Heart left ventricle (tissue), 16 donors: ENCODE data around the gene SLC38A10. TPM values are rescaled to one million over a fixed set of nuclear protein-coding genes. Genes with fewer than 3 reads are reported as not detected.

Experiments
- ATAC-seq, 4 donors: fragments of 200-7000 bp; cut with Tn5 transposase; one replicate each; pipeline ENCODE4 v1.9.1; 2020 to 2022; ENCODE audit warnings: moderate library complexity in 4 of 4, mild to moderate bottlenecking in 3 of 4, moderate number of reproducible peaks in 1 of 4
- DNase-seq, 5 donors: peaks; one replicate each; pipeline ENCODE4 v3.0.0-alpha.2; 2020
- H3K27ac ChIP-seq, 12 donors: fragments of 200-600 bp; sonication (generic) in 4 of 12; one replicate each; pipeline versions ENCODE4 v1.5.0 to v1.8.0; 2016 to 2022; ENCODE audit warnings: mild to moderate bottlenecking in 2 of 12
- H3K27me3 ChIP-seq, 9 donors: fragments of 200-600 bp; sonication (generic) in 2 of 9; one replicate each; pipeline versions ENCODE4 v1.5.1 to v1.8.0; 2016 to 2022; ENCODE audit warnings: mild to moderate bottlenecking in 3 of 9
- H3K36me3 ChIP-seq, 9 donors: fragments of 200-600 bp; sonication (generic) in 2 of 9; one replicate each; pipeline versions ENCODE4 v1.5.0 to v1.8.0; 2018 to 2022; ENCODE audit warnings: mild to moderate bottlenecking in 2 of 9
- H3K4me1 ChIP-seq, 12 donors: fragments of 200-600 bp; sonication (generic) in 4 of 12; one replicate each; pipeline versions ENCODE4 v1.5.0 to v1.8.0; 2016 to 2022; ENCODE audit warnings: mild to moderate bottlenecking in 3 of 12
- H3K4me3 ChIP-seq, 12 donors: fragments of 200-600 bp; sonication (generic) in 4 of 12; one replicate each; pipeline versions ENCODE4 v1.5.0 to v1.8.0; 2017 to 2022; ENCODE audit warnings: mild to moderate bottlenecking in 9 of 12, moderate library complexity in 4 of 12
- H3K9me3 ChIP-seq, 12 donors: fragments of 200-600 bp; sonication (generic) in 4 of 12; one replicate each; pipeline versions ENCODE4 v1.5.0 to v1.8.0; 2016 to 2022; ENCODE audit warnings: mild to moderate bottlenecking in 1 of 12
- CTCF ChIP-seq, 12 donors: fragments of 200-600 bp; sonication (generic) in 4 of 12; IDR thresholded peaks; one replicate each; pipeline versions ENCODE4 v1.5.0 to v1.8.0; 2018 to 2022; ENCODE audit warnings: antibody characterized with exemption in 12 of 12, mild to moderate bottlenecking in 5 of 12
- POLR2A ChIP-seq, 2 donors: fragments of 450-650 bp; IDR thresholded peaks; one replicate each; pipeline ENCODE4 v1.6.1; 2017; ENCODE audit warnings: antibody characterized with exemption in 2 of 2, mild to moderate bottlenecking in 2 of 2, moderate library complexity in 2 of 2
- WGBS, 4 donors: extraction: QIAGEN DNeasy Blood & Tissue Kit in 2 of 4; methylation state at CpG; one replicate each; pipeline versions ENCODE4 v1.1.5 to v1.1.7; 2013 to 2018; 5-methylcytosine and 5-hydroxymethylcytosine counted together
- intact Hi-C, 10 donors: fragments of 100-400 bp; cut with DNase I; formaldehyde crosslinking; loops; one replicate each; pipeline versions ENCODE4 v1.11.1 to v1.14.2; 2022
- polyA plus RNA-seq, 2 donors: library from polyadenylated mRNA; stranded (reverse); fragments of 200-250 nt; gene quantifications; one replicate each; pipeline ENCODE4 v1.2.3, GENCODE V29; 2013
- total RNA-seq, 9 donors: library from RNA; depleted of rRNA in 2 of 9; stranded (reverse); fragments of >200 nt in 2 of 9; fragmentation: NEBNext Ultra II Directional in 3 of 9; extraction: Animal tissue kit (Norgen Biotek cat#: 25700) in 3 of 9; gene quantifications; one replicate each; pipeline versions ENCODE4 v1.1.0 to v1.2.4, GENCODE V29; 2016 to 2023
- donor health status: ischemic (EF 13 %, LVEDD 7.1; RV severe dilation, severe dysfunction).
- donor health status: healthy with polysubstance abuse.
- donor health status: DM: no; HTN: yes; CAD: no.
- donor health status: DM: no; HTN: no; CAD: no.
- donor health status: ischemic (EF 25% LVEDD 6.9; RV normal size, moderate dysfunction).
- donor health status: ischemic (EF 25% LVEDD 5.7; RV mildly dilated, moderate dysfunction).
- donor health status: healthy.
- donor health status: DM: yes; HTN: yes; CAD: no.
- donor health status: ischemic (EF 35%, LVEDD 5.7; RV mildly dilated, moderate dysfunction).
- donor health status: nonischemic (EF 11% LVEDD 7.7; RV severe dilation, severe dysfunction).
- donor health status: DM: yes; HTN: yes; CAD: no.
- donor health status: PGD.
- donor health status: ischemic (EF 29% LVEDD 5.4; RV normal size, mild dysfunction).
- donor health status: nonischemic (EF 23%, LVEDD 6.1; RV moderate dilation, normal function).

Gene SLC38A10
- total and polyA plus RNA-seq, 11 donors, result 27.4 to 67.7 (median 46.7) TPM

GRCh38 chr17:81250286-81251093 lies 44.6 kb downstream of the SLC38A10 start:
- peaks cover 3 to 18% (median 10%) of the 10 kb centered on the region in 12 donors for H3K4me1 ChIP-seq
- no peaks in the 10 kb centered on the region for H3K9me3 ChIP-seq
- no peak overlapping the region for H3K4me3 ChIP-seq
- DNase-seq (peak in 2 of 5 donors; percentile 26 to 49), ATAC-seq (no peak)
- H3K36me3 ChIP-seq, result peaks cover 0 to 56% (median 20%) of the 10 kb centered on the region in 9 donors
- no peak overlapping the region for H3K27ac ChIP-seq
- intact Hi-C loops, result loop anchor here (5.0 to 10.0 kb wide), 5 partner anchors 42 to 354 kb away; no protein-coding TSS in a partner anchor
- 89 to 94% (median 93%) methylated on average over 19 to 31 of the region's 31 CpGs for WGBS, 4 donors
- H3K27me3 ChIP-seq, result no peaks in the 10 kb centered on the region
- no peak for TF ChIP-seq POLR2A (IDR thresholded peaks at IDR 0.05)
- no peak for TF ChIP-seq CTCF (IDR thresholded peaks at IDR 0.05)

- Histone ChIP-seq H3K4me1 (peaks cover 0 to 12% (median under 1%) of the 10 kb centered on the region in 12 donors), H3K9me3 (no peaks in the 10 kb centered on the region), H3K27me3 (no peaks in the 10 kb centered on the region), H3K4me3 (no peak overlapping the region), H3K36me3 (peaks cover 0 to 64% (median 20%) of the 10 kb centered on the region in 9 donors), H3K27ac (no peak overlapping the region)
- TF ChIP-seq CTCF (IDR thresholded peaks at IDR 0.05) (no peak), POLR2A (IDR thresholded peaks at IDR 0.05) (no peak)
- DNase-seq, result peak in 2 of 5 donors; percentile 13 to 50
- 85 to 93% (median 92%) methylated on average over 14 to 15 of the region's 15 CpGs for WGBS, 4 donors
- intact Hi-C loops, result loop anchor here (5.0 to 10.0 kb wide), 6 partner anchors 43 to 355 kb away; partner anchors contain the start of gene BAIAP2 (in 1 of the 10)
- ATAC-seq, result no peak
Measured at GRCh38 chr17:81249223-81250040, 45.7 kb downstream of the SLC38A10 start.

- TF ChIP-seq POLR2A (IDR thresholded peaks at IDR 0.05), result no peak
- no peak for TF ChIP-seq CTCF (IDR thresholded peaks at IDR 0.05)
- no peak overlapping the region for H3K4me3 ChIP-seq
- ATAC-seq (no peak), DNase-seq (peak in 2 of 5 donors; percentile 13 to 49)
- H3K9me3 ChIP-seq, result no peaks in the 10 kb centered on the region
- no peak overlapping the region for H3K27ac ChIP-seq
- H3K27me3 ChIP-seq, result no peaks in the 10 kb centered on the region
- 81 to 88% (median 85%) methylated on average over 11 to 16 of the region's 16 CpGs for WGBS, 4 donors
- intact Hi-C loops, result loop anchor here in 1 of 10 donors (10.0 kb wide), 1 partner anchor 214 kb away; the partner anchor contains the start of gene BAIAP2
- H3K4me1 ChIP-seq, result peaks cover 0 to 12% (median 0%) of the 10 kb centered on the region in 12 donors
- peaks cover 0 to 64% (median 20%) of the 10 kb centered on the region in 9 donors for H3K36me3 ChIP-seq
Measured at GRCh38 chr17:81248649-81249048, 46.5 kb downstream of the SLC38A10 start.
